HL-60 (cell line): ENCODE data around the gene ADAMTS2.

Experiments used
- DNase-seq, 2 experiments: peaks; one replicate each; pipeline ENCODE4 v3.0.0-alpha.2; 2010 to 2020; ENCODE audit warnings: low read depth in 1 of 2, low spot score in 1 of 2
- H3K27ac ChIP-seq: fragments of 250-450 bp; sonication (Bioruptor Pico); replicated peaks from 2 replicates; pipeline ENCODE4 v1.5.1; 2020; ENCODE audit warnings: mild to moderate bottlenecking, moderate library complexity
- H3K27me3 ChIP-seq: fragments of 250-450 bp; sonication (Bioruptor Pico); 2 replicates; pipeline ENCODE4 v1.5.1; 2021; ENCODE audit warnings: mild to moderate bottlenecking, moderate library complexity; ENCODE audit not compliant: insufficient read depth, poor library complexity, severe bottlenecking
- H3K4me3 ChIP-seq: replicated peaks from 2 replicates; pipeline ENCODE4 v1.5.1; 2011; ENCODE audit warnings: mild to moderate bottlenecking, control low read depth, low read length; ENCODE audit not compliant: insufficient read depth
- GABPA ChIP-seq: IDR thresholded peaks from 2 replicates; pipeline ENCODE4 v1.6.1; 2012; ENCODE audit warnings: low read depth
- POLR2AphosphoS5 ChIP-seq: IDR thresholded peaks from 2 replicates; pipeline ENCODE4 v1.6.1; 2012; ENCODE audit warnings: low read depth
- SPI1 ChIP-seq: IDR thresholded peaks from 2 replicates; pipeline ENCODE4 v1.6.1; 2012; ENCODE audit warnings: low read depth, mild to moderate bottlenecking, borderline replicate concordance
- TF ChIP-seq, protein P1 (sequence below): IDR thresholded peaks from one replicate; pipeline ENCODE4 v1.5.1; 2011; ENCODE audit warnings: low read length, control low read depth, inconsistent platforms; ENCODE audit not compliant: insufficient read depth
- TF ChIP-seq, protein P2 (sequence below): IDR thresholded peaks from 2 replicates; pipeline ENCODE4 v1.6.1; 2012; ENCODE audit warnings: low read depth; ENCODE audit not compliant: insufficient replicate concordance

Gene ADAMTS2

DNA sequence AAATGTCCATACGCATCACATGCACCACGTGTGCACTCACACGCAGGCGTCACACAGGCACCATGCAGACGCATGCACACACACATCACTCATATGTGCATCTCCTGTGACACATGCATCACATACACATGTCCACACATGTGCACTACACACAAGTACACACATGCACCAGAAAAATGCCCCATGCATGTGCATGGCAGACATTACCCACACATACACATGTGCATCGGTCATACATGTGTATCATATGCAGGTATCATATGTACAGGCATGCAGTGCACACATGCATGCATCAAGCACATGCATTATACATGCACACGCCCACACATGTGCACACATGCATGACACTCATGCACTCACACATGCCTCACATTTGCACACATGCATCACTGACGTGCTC, 26.1 kb downstream of the ADAMTS2 start:
- Histone ChIP-seq H3K27me3 (no peaks in the 10 kb centered on the region), H3K27ac (no peak overlapping the region), H3K4me3 (no peak overlapping the region)
- no peak for DNase-seq
- TF ChIP-seq, protein P1, sequence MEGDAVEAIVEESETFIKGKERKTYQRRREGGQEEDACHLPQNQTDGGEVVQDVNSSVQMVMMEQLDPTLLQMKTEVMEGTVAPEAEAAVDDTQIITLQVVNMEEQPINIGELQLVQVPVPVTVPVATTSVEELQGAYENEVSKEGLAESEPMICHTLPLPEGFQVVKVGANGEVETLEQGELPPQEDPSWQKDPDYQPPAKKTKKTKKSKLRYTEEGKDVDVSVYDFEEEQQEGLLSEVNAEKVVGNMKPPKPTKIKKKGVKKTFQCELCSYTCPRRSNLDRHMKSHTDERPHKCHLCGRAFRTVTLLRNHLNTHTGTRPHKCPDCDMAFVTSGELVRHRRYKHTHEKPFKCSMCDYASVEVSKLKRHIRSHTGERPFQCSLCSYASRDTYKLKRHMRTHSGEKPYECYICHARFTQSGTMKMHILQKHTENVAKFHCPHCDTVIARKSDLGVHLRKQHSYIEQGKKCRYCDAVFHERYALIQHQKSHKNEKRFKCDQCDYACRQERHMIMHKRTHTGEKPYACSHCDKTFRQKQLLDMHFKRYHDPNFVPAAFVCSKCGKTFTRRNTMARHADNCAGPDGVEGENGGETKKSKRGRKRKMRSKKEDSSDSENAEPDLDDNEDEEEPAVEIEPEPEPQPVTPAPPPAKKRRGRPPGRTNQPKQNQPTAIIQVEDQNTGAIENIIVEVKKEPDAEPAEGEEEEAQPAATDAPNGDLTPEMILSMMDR = no peak
- no peak for TF ChIP-seq POLR2AphosphoS5
- TF ChIP-seq, protein P2, sequence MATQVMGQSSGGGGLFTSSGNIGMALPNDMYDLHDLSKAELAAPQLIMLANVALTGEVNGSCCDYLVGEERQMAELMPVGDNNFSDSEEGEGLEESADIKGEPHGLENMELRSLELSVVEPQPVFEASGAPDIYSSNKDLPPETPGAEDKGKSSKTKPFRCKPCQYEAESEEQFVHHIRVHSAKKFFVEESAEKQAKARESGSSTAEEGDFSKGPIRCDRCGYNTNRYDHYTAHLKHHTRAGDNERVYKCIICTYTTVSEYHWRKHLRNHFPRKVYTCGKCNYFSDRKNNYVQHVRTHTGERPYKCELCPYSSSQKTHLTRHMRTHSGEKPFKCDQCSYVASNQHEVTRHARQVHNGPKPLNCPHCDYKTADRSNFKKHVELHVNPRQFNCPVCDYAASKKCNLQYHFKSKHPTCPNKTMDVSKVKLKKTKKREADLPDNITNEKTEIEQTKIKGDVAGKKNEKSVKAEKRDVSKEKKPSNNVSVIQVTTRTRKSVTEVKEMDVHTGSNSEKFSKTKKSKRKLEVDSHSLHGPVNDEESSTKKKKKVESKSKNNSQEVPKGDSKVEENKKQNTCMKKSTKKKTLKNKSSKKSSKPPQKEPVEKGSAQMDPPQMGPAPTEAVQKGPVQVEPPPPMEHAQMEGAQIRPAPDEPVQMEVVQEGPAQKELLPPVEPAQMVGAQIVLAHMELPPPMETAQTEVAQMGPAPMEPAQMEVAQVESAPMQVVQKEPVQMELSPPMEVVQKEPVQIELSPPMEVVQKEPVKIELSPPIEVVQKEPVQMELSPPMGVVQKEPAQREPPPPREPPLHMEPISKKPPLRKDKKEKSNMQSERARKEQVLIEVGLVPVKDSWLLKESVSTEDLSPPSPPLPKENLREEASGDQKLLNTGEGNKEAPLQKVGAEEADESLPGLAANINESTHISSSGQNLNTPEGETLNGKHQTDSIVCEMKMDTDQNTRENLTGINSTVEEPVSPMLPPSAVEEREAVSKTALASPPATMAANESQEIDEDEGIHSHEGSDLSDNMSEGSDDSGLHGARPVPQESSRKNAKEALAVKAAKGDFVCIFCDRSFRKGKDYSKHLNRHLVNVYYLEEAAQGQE = no peak
- TF ChIP-seq SPI1 = no peak
- no peak for TF ChIP-seq GABPA

- DNase-seq = no peak
- H3K4me3 ChIP-seq = no peak overlapping the region
- H3K27me3 ChIP-seq = no peaks in the 10 kb centered on the region
- H3K27ac ChIP-seq = no peak overlapping the region
- TF ChIP-seq, protein P1 = no peak
- TF ChIP-seq GABPA (no peak), SPI1 (no peak), POLR2AphosphoS5 (no peak)
- TF ChIP-seq, protein P2 = no peak
These were observed 26.9 kb downstream of the ADAMTS2 start for GRCh38 chr5:179318221-179318955.

- DNase-seq = no peak
- H3K4me3 ChIP-seq = no peak overlapping the region
- H3K27ac ChIP-seq = no peak overlapping the region
- TF ChIP-seq, protein P2 = no peak
- TF ChIP-seq POLR2AphosphoS5 (no peak), SPI1 (no peak), GABPA (no peak)
- TF ChIP-seq, protein P1 = no peak
- no peaks in the 10 kb centered on the region for H3K27me3 ChIP-seq
These were observed 27.6 kb downstream of the ADAMTS2 start for GRCh38 chr5:179317411-179318220.
